ENCODE data around the gene ZNF430. TPM values are rescaled to one million over a fixed set of nuclear protein-coding genes. Genes with fewer than 3 reads are reported as not detected.

The ZNF430 gene
- total RNA-seq, result 4.7 and 15.2 TPM in 2 replicates

DNA sequence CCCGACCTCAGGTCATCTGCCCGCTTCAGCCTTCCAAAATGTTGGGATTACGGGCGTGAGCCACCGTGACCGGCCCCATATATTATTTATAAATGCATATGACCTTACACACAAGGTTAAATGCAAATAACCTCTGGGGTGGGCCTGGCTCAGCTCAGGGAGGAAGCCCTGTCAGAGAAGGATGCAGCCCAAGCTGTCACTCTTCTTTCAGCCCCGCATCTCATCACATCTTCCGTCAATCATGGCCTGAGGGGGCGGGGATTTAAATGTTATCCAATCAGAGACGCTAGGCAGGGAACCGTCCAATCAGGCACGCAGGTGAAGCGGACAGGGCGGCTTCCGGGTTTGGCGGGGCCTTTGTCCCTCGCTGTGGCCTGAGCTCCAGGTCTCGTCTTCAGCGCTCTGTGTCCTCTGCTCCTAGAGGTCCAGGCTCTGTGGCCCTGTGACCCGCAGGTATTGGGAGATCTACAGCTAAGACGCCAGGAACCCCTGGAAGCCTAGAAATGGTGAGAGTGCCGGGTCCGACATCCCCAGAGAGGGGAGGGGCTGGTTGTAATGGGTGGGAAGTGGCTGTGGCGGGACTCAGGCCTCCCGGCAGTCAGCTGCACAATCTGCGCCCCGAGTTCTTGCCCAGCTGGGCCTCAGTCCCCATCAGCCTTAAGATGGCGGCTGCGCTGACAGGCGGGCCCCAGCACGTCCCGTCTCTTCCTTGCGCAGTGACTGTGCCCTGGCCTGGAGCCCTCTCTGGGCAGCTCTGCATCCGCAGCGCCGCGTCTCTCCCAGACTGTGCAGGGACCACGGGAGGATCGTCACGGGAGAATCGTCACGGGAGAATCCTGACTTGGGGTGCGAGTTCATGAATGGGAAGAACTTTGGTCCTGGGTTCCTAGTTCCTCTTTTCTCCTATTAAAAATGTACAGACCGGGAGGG is at the start of gene ZNF430:
Gene ZNF430, plus strand, starts transcription at position 360 of the 930 bp plus-strand sequence. Its CDS starts 144 bp downstream, at position 504.

DNA sequence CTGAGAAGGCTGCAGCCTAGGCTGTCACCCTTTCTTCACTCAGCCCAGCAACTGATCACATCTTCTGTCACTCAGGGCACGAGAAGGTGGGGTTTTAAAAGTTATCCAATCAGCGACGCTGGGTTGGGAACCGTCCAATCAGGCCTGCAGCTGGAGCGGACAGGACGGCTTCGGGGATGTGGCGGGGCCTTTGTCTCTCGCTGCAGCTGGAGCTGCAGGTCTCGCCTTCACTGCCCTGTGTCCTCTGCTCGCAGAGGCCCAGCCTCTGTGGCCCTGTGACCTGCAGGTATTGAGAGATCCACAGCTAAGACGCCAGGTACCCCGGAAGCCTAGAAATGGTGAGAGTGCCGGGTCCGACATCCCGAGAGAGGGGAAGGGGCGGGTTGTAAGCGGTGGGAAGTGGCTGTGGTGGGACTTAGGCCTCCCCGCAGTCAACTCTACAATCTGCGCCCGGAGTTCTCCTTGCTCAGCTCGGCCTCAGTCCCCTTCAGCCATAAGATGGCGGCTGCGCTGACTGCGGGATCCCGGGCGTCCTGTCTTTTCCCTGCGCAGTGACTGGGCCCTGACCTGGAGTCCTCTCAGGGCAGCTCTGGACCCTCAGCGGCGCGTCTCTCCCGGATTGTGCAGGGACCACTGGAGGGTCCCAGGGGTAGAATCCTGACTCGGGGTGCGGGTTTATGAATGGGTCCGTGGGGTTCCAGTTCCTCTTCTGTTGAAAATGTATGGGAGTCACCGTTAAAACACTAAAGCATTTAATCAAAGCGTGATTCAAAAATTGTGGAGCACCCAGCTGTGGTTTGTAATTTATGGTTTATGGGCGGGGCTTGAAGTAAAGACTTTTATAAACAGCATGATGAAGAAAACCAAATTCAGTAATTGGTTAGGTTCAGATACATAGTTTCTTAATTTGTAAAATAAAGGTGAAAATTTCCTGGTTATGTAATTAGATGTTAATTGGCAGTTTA is 61.8 kb downstream of the ZNF430 start, which contains the start of gene ZNF714:
Gene ZNF714, plus strand, starts transcription at position 193 of the 965 bp plus-strand sequence. CDS start 16,066 bp downstream, outside the sequence.

Other genes starting within 250 kb of the ZNF430 start
- 1.4 and 3.7 TPM in 2 replicates for gene ZNF66, start 244.4 kb upstream of the ZNF430 start, total RNA-seq
- 1.0 and 1.5 TPM in 2 replicates for gene ZNF85, start 97.4 kb upstream of the ZNF430 start, total RNA-seq
- gene ZNF714, start 61.5 kb downstream of the ZNF430 start, total RNA-seq, result 4.6 and 5.5 TPM in 2 replicates
- 1.1 and 1.3 TPM in 2 replicates for gene ZNF431, start 121.4 kb downstream of the ZNF430 start, total RNA-seq